ENCODE data around the gene CNTN5.

DNA sequence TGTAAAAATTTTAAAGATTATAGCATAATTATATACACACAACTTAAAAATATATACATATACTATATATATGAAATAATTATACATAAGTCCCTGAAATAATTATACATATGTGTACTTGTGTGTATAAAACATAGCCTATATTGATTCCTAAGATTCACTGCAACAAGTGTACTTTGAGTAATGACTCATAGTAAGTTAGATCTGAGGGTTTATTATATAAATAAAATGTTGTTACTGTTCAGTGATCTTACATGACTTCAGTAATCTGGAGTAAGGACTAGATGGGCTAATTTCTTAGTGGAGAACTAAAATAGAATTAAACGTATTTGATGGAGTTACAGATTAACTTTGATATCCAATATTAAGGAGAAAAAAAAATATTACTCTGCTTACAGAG, 350.5 kb downstream of the CNTN5 start:
- TF ChIP-seq RAD21 (conservative IDR thresholded peaks at IDR 0.05) (no peak), EZH2 (IDR thresholded peaks at IDR 0.05; ENCODE audit: borderline replicate concordance, insufficient read depth, low read length, poor library complexity, severe bottlenecking) (no peak), SMC3 (conservative IDR thresholded peaks at IDR 0.05; ENCODE audit: poor library complexity) (no peak), POLR2AphosphoS5 (IDR thresholded peaks at IDR 0.05) (no peak), MXI1 (conservative IDR thresholded peaks at IDR 0.05; ENCODE audit: poor library complexity, severe bottlenecking) (no peak)
- TF ChIP-seq, protein P1, sequence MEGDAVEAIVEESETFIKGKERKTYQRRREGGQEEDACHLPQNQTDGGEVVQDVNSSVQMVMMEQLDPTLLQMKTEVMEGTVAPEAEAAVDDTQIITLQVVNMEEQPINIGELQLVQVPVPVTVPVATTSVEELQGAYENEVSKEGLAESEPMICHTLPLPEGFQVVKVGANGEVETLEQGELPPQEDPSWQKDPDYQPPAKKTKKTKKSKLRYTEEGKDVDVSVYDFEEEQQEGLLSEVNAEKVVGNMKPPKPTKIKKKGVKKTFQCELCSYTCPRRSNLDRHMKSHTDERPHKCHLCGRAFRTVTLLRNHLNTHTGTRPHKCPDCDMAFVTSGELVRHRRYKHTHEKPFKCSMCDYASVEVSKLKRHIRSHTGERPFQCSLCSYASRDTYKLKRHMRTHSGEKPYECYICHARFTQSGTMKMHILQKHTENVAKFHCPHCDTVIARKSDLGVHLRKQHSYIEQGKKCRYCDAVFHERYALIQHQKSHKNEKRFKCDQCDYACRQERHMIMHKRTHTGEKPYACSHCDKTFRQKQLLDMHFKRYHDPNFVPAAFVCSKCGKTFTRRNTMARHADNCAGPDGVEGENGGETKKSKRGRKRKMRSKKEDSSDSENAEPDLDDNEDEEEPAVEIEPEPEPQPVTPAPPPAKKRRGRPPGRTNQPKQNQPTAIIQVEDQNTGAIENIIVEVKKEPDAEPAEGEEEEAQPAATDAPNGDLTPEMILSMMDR (IDR thresholded peaks at IDR 0.05; ENCODE audit: poor library complexity, severe bottlenecking) = no peak
- TF ChIP-seq, protein P2, sequence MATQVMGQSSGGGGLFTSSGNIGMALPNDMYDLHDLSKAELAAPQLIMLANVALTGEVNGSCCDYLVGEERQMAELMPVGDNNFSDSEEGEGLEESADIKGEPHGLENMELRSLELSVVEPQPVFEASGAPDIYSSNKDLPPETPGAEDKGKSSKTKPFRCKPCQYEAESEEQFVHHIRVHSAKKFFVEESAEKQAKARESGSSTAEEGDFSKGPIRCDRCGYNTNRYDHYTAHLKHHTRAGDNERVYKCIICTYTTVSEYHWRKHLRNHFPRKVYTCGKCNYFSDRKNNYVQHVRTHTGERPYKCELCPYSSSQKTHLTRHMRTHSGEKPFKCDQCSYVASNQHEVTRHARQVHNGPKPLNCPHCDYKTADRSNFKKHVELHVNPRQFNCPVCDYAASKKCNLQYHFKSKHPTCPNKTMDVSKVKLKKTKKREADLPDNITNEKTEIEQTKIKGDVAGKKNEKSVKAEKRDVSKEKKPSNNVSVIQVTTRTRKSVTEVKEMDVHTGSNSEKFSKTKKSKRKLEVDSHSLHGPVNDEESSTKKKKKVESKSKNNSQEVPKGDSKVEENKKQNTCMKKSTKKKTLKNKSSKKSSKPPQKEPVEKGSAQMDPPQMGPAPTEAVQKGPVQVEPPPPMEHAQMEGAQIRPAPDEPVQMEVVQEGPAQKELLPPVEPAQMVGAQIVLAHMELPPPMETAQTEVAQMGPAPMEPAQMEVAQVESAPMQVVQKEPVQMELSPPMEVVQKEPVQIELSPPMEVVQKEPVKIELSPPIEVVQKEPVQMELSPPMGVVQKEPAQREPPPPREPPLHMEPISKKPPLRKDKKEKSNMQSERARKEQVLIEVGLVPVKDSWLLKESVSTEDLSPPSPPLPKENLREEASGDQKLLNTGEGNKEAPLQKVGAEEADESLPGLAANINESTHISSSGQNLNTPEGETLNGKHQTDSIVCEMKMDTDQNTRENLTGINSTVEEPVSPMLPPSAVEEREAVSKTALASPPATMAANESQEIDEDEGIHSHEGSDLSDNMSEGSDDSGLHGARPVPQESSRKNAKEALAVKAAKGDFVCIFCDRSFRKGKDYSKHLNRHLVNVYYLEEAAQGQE (IDR thresholded peaks at IDR 0.05; ENCODE audit: borderline replicate concordance) = no peak
